SK-N-SH (cell line): ENCODE results near the gene PARN. TPM values are rescaled to one million over a fixed set of nuclear protein-coding genes. Genes with fewer than 3 reads are reported as not detected.

ENCODE experiments used
- CTCF ChIA-PET: fragments of 300-600, 350-600 bp; formaldehyde crosslinking; extraction: SDS; loops from one replicate; lab custom pipeline; 2021; lab: Yijun Ruan, JAX
- POLR2A ChIA-PET: fragments of 350-600 bp; sonication (Branson Sonifier 250); formaldehyde crosslinking; extraction: SDS; loops from one replicate; lab custom pipeline; 2020; ENCODE audit warnings: antibody characterized with exemption, inconsistent platforms; lab: Yijun Ruan, JAX
- DNase-seq: peaks from one replicate; pipeline ENCODE4 v3.0.0; 2012
- H2AFZ ChIP-seq: fragments of 200-600 bp; sonication (generic); 2 replicates; pipeline ENCODE4 v1.8.1; 2016; ENCODE audit warnings: antibody characterized with exemption, mild to moderate bottlenecking, low read depth
- H3F3A ChIP-seq: fragments of 200-600 bp; sonication (generic); replicated peaks from 2 replicates; pipeline ENCODE3; 2016; ENCODE audit warnings: antibody characterized with exemption, mild to moderate bottlenecking; ENCODE audit not compliant: insufficient read depth
- H3K27ac ChIP-seq, 2 experiments: fragments of 200-500 bp in 1 of 2; fragments of 200-600 bp in 1 of 2; sonication (Bioruptor generic) in 1 of 2; sonication (generic), shearing (Covaris generic) in 1 of 2; 2 replicates each; pipeline versions ENCODE4 v1.5.1 to v1.6.1; 2014 to 2016; ENCODE audit warnings: low read depth in 2 of 2, inconsistent platforms in 1 of 2, low read length in 1 of 2, mild to moderate bottlenecking in 1 of 2, mixed read lengths in 1 of 2
- H3K27me3 ChIP-seq: fragments of 200-600 bp; sonication (generic), shearing (Covaris generic); 2 replicates; pipeline ENCODE4 v1.6.1; 2016; ENCODE audit warnings: mixed run types; ENCODE audit not compliant: insufficient read depth
- H3K36me3 ChIP-seq, 2 experiments: fragments of 200-500 bp in 1 of 2; fragments of 200-600 bp in 1 of 2; sonication (Bioruptor generic) in 1 of 2; sonication (generic) in 1 of 2; replicated peaks in 1 of 2; 2 replicates each; pipeline versions ENCODE3 to v1.5.1; 2014 to 2016; ENCODE audit warnings: low read length in 1 of 2, mild to moderate bottlenecking in 1 of 2; ENCODE audit not compliant: insufficient read depth in 2 of 2, control insufficient read depth in 1 of 2
- H3K4me1 ChIP-seq, 2 experiments: fragments of 200-500 bp in 1 of 2; fragments of 200-600 bp in 1 of 2; sonication (Bioruptor generic) in 1 of 2; sonication (generic), shearing (Covaris generic) in 1 of 2; 2 replicates each; pipeline versions ENCODE4 v1.5.1 to v1.6.1; 2014 to 2016; ENCODE audit warnings: low read depth in 1 of 2, low read length in 1 of 2, mixed run types in 1 of 2; ENCODE audit not compliant: insufficient read depth in 2 of 2, control insufficient read depth in 1 of 2
- H3K4me2 ChIP-seq: fragments of 200-600 bp; sonication (generic), shearing (Covaris generic); 2 replicates; pipeline ENCODE4 v1.6.1; 2017; ENCODE audit warnings: mixed run types
- H3K4me3 ChIP-seq, 2 experiments: fragments of 200-500 bp in 1 of 2; fragments of 200-600 bp in 1 of 2; sonication (Bioruptor generic) in 1 of 2; sonication (generic), shearing (Covaris generic) in 1 of 2; 2 replicates each; pipeline versions ENCODE4 v1.5.1 to v1.8.1; 2014 to 2016; ENCODE audit warnings: low read depth in 2 of 2, inconsistent platforms in 1 of 2, low read length in 1 of 2, mild to moderate bottlenecking in 1 of 2, mixed read lengths in 1 of 2, moderate library complexity in 1 of 2
- H3K79me2 ChIP-seq: fragments of 200-600 bp; sonication (generic); 2 replicates; pipeline ENCODE4 v1.8.1; 2017; ENCODE audit warnings: mild to moderate bottlenecking; ENCODE audit not compliant: insufficient read depth
- H3K9ac ChIP-seq: fragments of 200-600 bp; sonication (generic); 2 replicates; pipeline ENCODE4 v1.6.1; 2017; ENCODE audit warnings: mixed run types
- H3K9me2 ChIP-seq: fragments of 200-600 bp; sonication (generic); 2 replicates; pipeline ENCODE4 v1.6.1; 2017; ENCODE audit warnings: mixed run types
- H3K9me3 ChIP-seq: fragments of 200-600 bp; sonication (generic); 2 replicates; pipeline ENCODE4 v1.6.1; 2017; ENCODE audit warnings: mixed run types, mild to moderate bottlenecking, moderate library complexity
- H4K20me1 ChIP-seq: fragments of 200-600 bp; sonication (generic); 2 replicates; pipeline ENCODE4 v1.6.1; 2017; ENCODE audit warnings: mild to moderate bottlenecking, mixed run types; ENCODE audit not compliant: insufficient read depth
- CHD2 ChIP-seq: fragments of 150-350 bp; IDR thresholded peaks from 2 replicates; pipeline ENCODE4 v1.6.1; 2018; ENCODE audit warnings: low read length; ENCODE audit not compliant: partially characterized antibody
- CTCF ChIP-seq: fragments of 200-600 bp; sonication (generic); IDR thresholded peaks from 2 replicates; pipeline ENCODE4 v1.6.1; 2017; ENCODE audit warnings: antibody characterized with exemption, mild to moderate bottlenecking, moderate library complexity
- ELF1 ChIP-seq: IDR thresholded peaks from 2 replicates; pipeline ENCODE4 v1.4.0; 2012
- FOXJ3 ChIP-seq: sonication (generic); formaldehyde crosslinking; IDR thresholded peaks from 2 replicates; pipeline ENCODE4 v1.5.1; 2020; ENCODE audit warnings: mild to moderate bottlenecking, missing genetic modification reagents
- GATA2 ChIP-seq: sonication (generic); formaldehyde crosslinking; IDR thresholded peaks from 2 replicates; pipeline ENCODE4 v1.5.0; 2020; ENCODE audit warnings: mild to moderate bottlenecking, missing genetic modification reagents
- IRF3 ChIP-seq: fragments of 150-350 bp; IDR thresholded peaks from 2 replicates; pipeline ENCODE4 v1.6.1; 2016; ENCODE audit warnings: mild to moderate bottlenecking, low read depth, low read length
- MAX ChIP-seq: IDR thresholded peaks from 2 replicates; pipeline ENCODE4 v1.4.0; 2012; ENCODE audit warnings: low read depth
- MXI1 ChIP-seq: IDR thresholded peaks from 2 replicates; pipeline ENCODE4 v1.6.1; 2012; ENCODE audit warnings: mild to moderate bottlenecking, low read depth, low read length, improper control_type of control experiment
- NFIC ChIP-seq: IDR thresholded peaks from 2 replicates; pipeline ENCODE4 v1.4.0; 2012; ENCODE audit warnings: borderline replicate concordance
- RAD21 ChIP-seq: IDR thresholded peaks from 2 replicates; pipeline ENCODE4 v1.6.1; 2012; ENCODE audit warnings: mild to moderate bottlenecking, low read length
- RCOR1 ChIP-seq: fragments of 150-350 bp; IDR thresholded peaks from 2 replicates; pipeline ENCODE4 v1.6.1; 2017; ENCODE audit warnings: antibody characterized with exemption, low read length
- REST ChIP-seq: IDR thresholded peaks from 2 replicates; pipeline ENCODE4 v1.6.1; 2012; ENCODE audit warnings: mild to moderate bottlenecking, low read depth, low read length, moderate library complexity
- TAF1 ChIP-seq: IDR thresholded peaks from 2 replicates; pipeline ENCODE4 v1.6.1; 2012; ENCODE audit warnings: low read depth, mild to moderate bottlenecking, low read length, moderate library complexity, borderline replicate concordance
- TCF12 ChIP-seq: IDR thresholded peaks from 2 replicates; pipeline ENCODE4 v1.4.0; 2012
- YY1 ChIP-seq: IDR thresholded peaks from 2 replicates; pipeline ENCODE4 v1.4.0; 2012; ENCODE audit warnings: low read depth, mild to moderate bottlenecking
- ZBTB33 ChIP-seq: IDR thresholded peaks from 2 replicates; pipeline ENCODE4 v1.4.0; 2012; ENCODE audit warnings: low read depth, borderline replicate concordance
- WGBS: methylation state at CpG from one replicate; pipeline ENCODE4 v1.1.6; 2017; ENCODE audit warnings: low lambda C conversion rate; 5-methylcytosine and 5-hydroxymethylcytosine counted together
- polyA plus RNA-seq, 3 experiments: library from polyadenylated mRNA; depleted of rRNA; stranded (reverse); fragments of >200 nt; gene quantifications; 2 replicates each; pipeline ENCODE4 v1.2.3, GENCODE V29; 2012

The PARN gene
- polyA plus RNA-seq, 1 of the 3 experiments (the other 2 are of a cell fraction), result 20.5 TPM

- TF ChIP-seq CTCF (no peak), MAX (no peak), RAD21 (no peak)
- TF ChIP-seq, all 33 proteins: peak for 0
Observed at GRCh38 chr16:14464796-14465195, 165.3 kb downstream of the PARN start (continued).

- no peaks in the 10 kb centered on the region for H3K27me3 ChIP-seq
- no peak for TF ChIP-seq YY1
- TF ChIP-seq TAF1, result no peak
- TF ChIP-seq CHD2, result no peak
- TF ChIP-seq NFIC, result no peak
- TF ChIP-seq IRF3, result no peak
- no peak for TF ChIP-seq TCF12
- TF ChIP-seq MAX, result no peak
- no peak for TF ChIP-seq REST
- TF ChIP-seq RCOR1, result no peak
- TF ChIP-seq ELF1, result no peak
- no peak for TF ChIP-seq FOXJ3
- TF ChIP-seq GATA2 (CRISPR knock-in tag), result no peak
- TF ChIP-seq CTCF, result no peak
- no peak for TF ChIP-seq ZBTB33
- no peak for TF ChIP-seq MXI1
- no peaks in the 10 kb centered on the region for H3K79me2 ChIP-seq
- no peak overlapping the region for H3K27ac ChIP-seq
- H3K4me2 ChIP-seq, result no peak overlapping the region
- 93% methylated on average over 2 of the region's 2 CpGs for WGBS
- no peaks in the 10 kb centered on the region; the same call in none of the 2 replicates for H3K9me3 ChIP-seq
- H3K4me1 ChIP-seq, result no peaks in the 10 kb centered on the region
- H3F3A ChIP-seq, result no peaks in the 10 kb centered on the region
- no peak overlapping the region for H3K9ac ChIP-seq
- H3K9me2 ChIP-seq, result no peaks in the 10 kb centered on the region
- DNase-seq, result no peak
- H2AFZ ChIP-seq, result no peak overlapping the region
- ChIA-PET CTCF (no interaction called here), POLR2A (no interaction called here)
- H3K36me3 ChIP-seq, result peaks cover 2 to 15% of the 10 kb centered on the region in 2 experiments
- no peaks in the 10 kb centered on the region for H4K20me1 ChIP-seq
- H3K4me3 ChIP-seq, result no peak overlapping the region
Observed at GRCh38 chr16:14464192-14464591, 165.9 kb downstream of the PARN start.
